OCI-LY7 (cell line): ENCODE measurements around the gene PAK3. TPM values are rescaled to one million over a fixed set of nuclear protein-coding genes. Genes with fewer than 3 reads are reported as not detected.

Experiments
- BruUV-seq: library from RNA; stranded (reverse); fragments of 400-500 nt; replicated peaks from 2 replicates; lab custom pipeline; 2021; lab: Mats Ljungman, UMichigan
- CTCF ChIA-PET: fragments of 300-600 bp; sonication (Branson Sonifier 250); formaldehyde crosslinking; loops from one replicate; lab custom pipeline; 2022; ENCODE audit warnings: antibody characterized with exemption; ENCODE audit not compliant: unreplicated experiment; lab: Charles Lee
- POLR2A ChIA-PET: fragments of 300-600 bp; sonication (Branson Sonifier 250); formaldehyde crosslinking; loops from one replicate; lab custom pipeline; 2022; ENCODE audit warnings: antibody characterized with exemption; lab: Charles Lee
- DNase-seq: peaks from one replicate; pipeline ENCODE4 v3.0.0-alpha.2; 2015; ENCODE audit warnings: low spot score
- H2AFZ ChIP-seq: fragments of 200-600 bp; sonication (generic), shearing (Covaris generic); 2 replicates; pipeline ENCODE4 v1.6.1; 2014; ENCODE audit warnings: mild to moderate bottlenecking, antibody characterized with exemption, low read length, moderate library complexity
- H3K27ac ChIP-seq: fragments of 200-600 bp; sonication (generic); 2 replicates; pipeline ENCODE4 v1.5.1; 2014; ENCODE audit warnings: mixed run types, low read depth, mild to moderate bottlenecking, moderate library complexity, low read length, inconsistent platforms; ENCODE audit not compliant: poor library complexity, severe bottlenecking
- H3K36me3 ChIP-seq: fragments of 200-600 bp; sonication (generic); 2 replicates; pipeline ENCODE4 v1.6.1; 2014; ENCODE audit warnings: mild to moderate bottlenecking, antibody characterized with exemption, low read length, moderate library complexity, mixed read lengths; ENCODE audit not compliant: insufficient read depth
- H3K4me1 ChIP-seq: fragments of 200-600 bp; sonication (generic); 2 replicates; pipeline ENCODE4 v1.5.1; 2014; ENCODE audit warnings: mild to moderate bottlenecking, low read length; ENCODE audit not compliant: insufficient read depth, poor library complexity, severe bottlenecking
- H3K4me2 ChIP-seq: fragments of 200-600 bp; sonication (generic); 2 replicates; pipeline ENCODE4 v1.6.1; 2014; ENCODE audit warnings: mild to moderate bottlenecking, low read length
- H3K4me3 ChIP-seq: fragments of 200-600 bp; sonication (generic); 2 replicates; pipeline ENCODE4 v1.5.1; 2014; ENCODE audit warnings: mild to moderate bottlenecking, low read depth, low read length; ENCODE audit not compliant: poor library complexity, severe bottlenecking
- H3K79me2 ChIP-seq: fragments of 200-600 bp; sonication (generic); 2 replicates; pipeline ENCODE4 v1.6.1; 2016; ENCODE audit warnings: low read depth, mild to moderate bottlenecking, low read length, moderate library complexity, mixed read lengths; ENCODE audit not compliant: insufficient read depth
- H3K9me2 ChIP-seq: fragments of 200-600 bp; sonication (generic); 2 replicates; pipeline ENCODE4 v1.6.1; 2016; ENCODE audit warnings: mild to moderate bottlenecking, low read length, mixed read lengths; ENCODE audit not compliant: insufficient read depth
- H3K9me3 ChIP-seq: fragments of 200-600 bp; sonication (generic); 2 replicates; pipeline ENCODE4 v1.6.1; 2014; ENCODE audit warnings: mild to moderate bottlenecking, mixed run types, low read length, mixed read lengths
- H4K20me1 ChIP-seq: fragments of 200-600 bp; sonication (generic); 2 replicates; pipeline ENCODE4 v1.6.1; 2014; ENCODE audit warnings: mild to moderate bottlenecking, antibody characterized with exemption, low read length, moderate library complexity, mixed read lengths; ENCODE audit not compliant: insufficient read depth
- CTCF ChIP-seq: fragments of 200-600 bp; sonication (generic); conservative IDR thresholded peaks from 2 replicates; pipeline ENCODE4 v1.5.1; 2014; ENCODE audit warnings: mild to moderate bottlenecking, antibody characterized with exemption, low read length, moderate library complexity, mixed read lengths
- EZH2phosphoT487 ChIP-seq: fragments of 200-600 bp; sonication (generic); IDR thresholded peaks from 2 replicates; pipeline ENCODE4 v1.6.1; 2018; ENCODE audit warnings: low read depth, borderline replicate concordance, mild to moderate bottlenecking, mixed run types, antibody characterized with exemption, low read length, moderate library complexity, mixed read lengths
- intact Hi-C: fragments of 100-400 bp; cut with micrococcal nuclease; formaldehyde crosslinking; loops from one replicate; pipeline ENCODE4 v1.10.0; 2022; ENCODE audit not compliant: unreplicated experiment
- total RNA-seq, 2 experiments: library from RNA; depleted of rRNA in 1 of 2; stranded (reverse); fragments of >200 nt in 1 of 2; shearing (Covaris generic) in 1 of 2; gene quantifications; 2 replicates each; pipeline ENCODE4 v1.2.3, GENCODE V29; 2014 to 2022

PAK3 gene
- total RNA-seq, 2 experiments from 2014 or later, result not detected

- TF ChIP-seq CTCF (no peak), EZH2phosphoT487 (no peak)
- no peaks in the 10 kb centered on the region for H3K36me3 ChIP-seq
- H3K4me1 ChIP-seq, result no peaks in the 10 kb centered on the region
- H3K4me3 ChIP-seq, result no peak overlapping the region
- ChIA-PET CTCF (no interaction called here), POLR2A (no interaction called here)
- BruUV-seq, result no TSS peak
- H3K4me2 ChIP-seq, result no peak overlapping the region
- H3K27ac ChIP-seq, result no peak overlapping the region
- no peaks in the 10 kb centered on the region for H3K9me2 ChIP-seq
- no peaks in the 10 kb centered on the region for H3K9me3 ChIP-seq
- H2AFZ ChIP-seq, result no peak overlapping the region
- DNase-seq, result no peak
- no peaks in the 10 kb centered on the region for H3K79me2 ChIP-seq
- intact Hi-C loops, result no loop called here
- H4K20me1 ChIP-seq, result no peaks in the 10 kb centered on the region
Measured at GRCh38 chrX:111052478-111052877, 43.5 kb upstream of the PAK3 start.

GRCh38 chrX:111071542-111072277, 24.3 kb upstream of the PAK3 start:
- BruUV-seq, result no TSS peak
- no peak overlapping the region for H3K4me2 ChIP-seq
- POLR2A ChIA-PET, result no interaction called here

More at GRCh38 chrX:111071542-111072277, 24.3 kb upstream of the PAK3 start:
- no peaks in the 10 kb centered on the region for H3K36me3 ChIP-seq
- no peak for TF ChIP-seq EZH2phosphoT487
- no peak for TF ChIP-seq CTCF
- no peaks in the 10 kb centered on the region for H3K9me3 ChIP-seq
- H3K79me2 ChIP-seq, result no peaks in the 10 kb centered on the region
- H3K4me1 ChIP-seq, result no peaks in the 10 kb centered on the region
- H3K4me3 ChIP-seq, result no peak overlapping the region
- CTCF ChIA-PET, result no interaction called here
- H4K20me1 ChIP-seq, result no peaks in the 10 kb centered on the region
- no peaks in the 10 kb centered on the region for H3K9me2 ChIP-seq
- intact Hi-C loops, result no loop called here
- no peak overlapping the region for H3K27ac ChIP-seq
- no peak for DNase-seq
- no peak overlapping the region for H2AFZ ChIP-seq
